ENCODE data around the gene EVI2A.
"Not testable (repeated sequence)": the region's sequence is repeated elsewhere in the genome, so short reads cannot be mapped to it uniquely, and the experiment has no call there.

The EVI2A gene, protein sequence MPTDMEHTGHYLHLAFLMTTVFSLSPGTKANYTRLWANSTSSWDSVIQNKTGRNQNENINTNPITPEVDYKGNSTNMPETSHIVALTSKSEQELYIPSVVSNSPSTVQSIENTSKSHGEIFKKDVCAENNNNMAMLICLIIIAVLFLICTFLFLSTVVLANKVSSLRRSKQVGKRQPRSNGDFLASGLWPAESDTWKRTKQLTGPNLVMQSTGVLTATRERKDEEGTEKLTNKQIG

DNA sequence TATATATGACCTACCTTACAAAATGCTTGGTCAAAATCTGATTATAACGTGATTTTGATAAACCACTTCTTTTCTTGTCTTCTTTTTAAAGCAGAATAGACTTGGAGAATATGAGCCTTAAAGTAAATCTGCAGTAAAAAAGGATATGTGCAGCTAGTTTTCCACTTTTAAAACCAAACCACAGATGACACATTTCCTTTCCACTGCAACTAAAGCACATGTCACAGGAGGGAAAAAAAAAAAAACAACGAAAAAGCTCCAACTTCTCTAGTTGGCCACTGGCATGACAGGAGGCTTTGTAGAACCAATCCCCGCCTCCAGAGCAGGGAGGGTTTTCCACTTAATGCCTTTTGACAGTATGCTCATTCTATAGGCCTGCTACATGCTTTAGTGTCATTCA lies at the start of gene EVI2A:
TSS of gene EVI2A (minus strand) at position 142 of the 400 bp plus-strand sequence. CDS start 2,609 bp downstream, outside the sequence.
- DNase-seq = no peak

DNA sequence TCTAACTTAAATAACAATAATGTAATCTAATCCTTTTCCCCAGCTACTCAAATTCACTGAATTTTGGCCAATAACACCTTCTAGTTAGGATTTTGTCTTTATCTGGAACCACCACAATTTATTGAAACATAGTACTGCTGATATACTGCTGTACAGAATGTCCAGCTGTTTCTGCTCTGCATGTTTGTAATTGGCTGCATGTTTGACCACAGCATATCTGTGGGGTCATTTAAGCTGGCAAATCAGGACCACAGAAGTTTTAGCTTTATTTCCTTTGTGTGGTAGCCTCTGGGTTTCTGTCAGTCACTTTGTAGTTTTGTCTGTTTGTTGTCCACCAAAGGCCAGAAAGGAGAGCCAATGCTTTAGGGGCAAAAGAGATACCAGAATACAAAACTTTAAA lies 47.8 kb upstream of the EVI2A start:
- DNase-seq = no peak

DNA sequence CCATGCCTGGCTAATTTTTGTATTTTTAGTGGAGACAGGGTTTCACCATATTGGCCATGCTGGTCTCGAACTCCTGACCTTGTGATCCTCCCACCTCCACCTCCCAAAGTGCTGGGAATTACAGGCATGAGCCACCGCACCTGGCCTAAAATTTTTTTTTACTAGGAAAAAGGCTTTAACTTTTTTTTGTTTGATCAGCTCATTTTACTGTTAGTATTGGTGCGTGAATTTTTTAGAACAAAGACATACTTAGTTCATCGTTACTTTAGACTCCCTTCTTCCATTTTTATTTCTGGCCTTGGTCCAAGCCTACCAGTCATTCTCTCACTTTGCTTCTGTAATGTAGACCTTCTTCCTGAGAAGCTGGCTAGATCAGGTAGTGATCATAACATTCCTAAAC lies 44.7 kb upstream of the EVI2A start:
- no peak for DNase-seq

DNA sequence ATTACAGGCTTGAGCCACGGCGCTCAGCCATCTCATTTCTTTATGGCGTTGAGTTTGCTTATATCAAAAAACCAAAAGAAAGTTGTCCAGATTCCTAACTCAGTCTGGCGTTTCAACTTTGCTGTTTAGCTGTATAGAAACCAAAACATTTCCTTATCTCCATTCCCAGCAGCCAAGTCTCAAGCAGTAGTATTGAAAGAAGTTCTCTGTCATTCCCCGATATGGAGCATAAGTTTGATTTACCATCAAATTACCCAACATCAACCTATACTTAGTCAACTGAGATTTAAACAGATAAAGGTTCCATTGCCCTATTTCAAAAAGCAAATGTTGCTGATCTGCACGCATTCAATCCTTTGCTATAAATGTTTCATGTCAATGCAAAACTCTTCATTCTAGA lies 42.6 kb upstream of the EVI2A start:
- no peak for DNase-seq

DNA sequence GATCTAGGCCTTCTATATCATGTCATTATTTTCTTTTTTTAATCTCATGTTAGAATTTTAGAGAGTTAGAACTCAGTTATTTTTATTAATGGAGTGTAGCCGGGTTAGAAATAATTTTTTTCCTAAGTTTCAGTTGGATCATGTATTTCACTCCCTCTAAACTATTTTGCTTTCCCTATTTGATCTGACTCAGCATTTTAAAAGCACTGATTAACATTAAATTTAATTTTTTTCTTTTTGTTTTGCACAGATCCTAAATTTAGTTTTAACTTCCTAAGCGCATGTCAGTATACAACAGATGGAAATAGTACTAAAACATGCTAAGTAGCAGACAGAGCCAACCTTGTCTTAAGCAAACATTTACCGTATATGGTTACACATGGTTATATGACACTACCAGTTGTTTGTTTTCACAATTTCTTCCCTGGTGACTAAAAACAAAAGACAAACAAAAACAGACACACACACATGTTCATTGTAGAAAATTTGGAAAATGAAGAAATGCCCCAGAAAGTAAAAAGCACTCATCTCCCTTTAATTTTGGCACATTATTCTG lies 36.5 kb upstream of the EVI2A start:
- no peak for DNase-seq

DNA sequence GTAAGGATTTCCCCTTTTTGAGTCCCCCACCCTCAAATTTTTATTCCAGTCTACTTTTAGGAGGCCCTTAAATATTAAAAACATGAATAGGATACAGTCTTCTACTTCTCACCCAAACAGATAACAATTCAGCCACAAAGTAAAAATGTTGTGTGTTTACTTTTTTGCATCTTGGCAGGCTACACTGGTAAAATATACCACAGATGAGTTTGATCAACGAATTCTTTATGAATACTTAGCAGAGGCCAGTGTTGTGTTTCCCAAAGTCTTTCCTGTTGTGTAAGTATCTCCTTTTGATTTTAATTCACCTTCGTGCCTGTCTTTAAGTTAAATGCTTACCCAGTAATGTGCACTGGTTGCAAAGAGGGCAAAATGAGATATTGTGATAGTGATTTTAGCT lies 35.7 kb upstream of the EVI2A start:
- no peak for DNase-seq

DNA sequence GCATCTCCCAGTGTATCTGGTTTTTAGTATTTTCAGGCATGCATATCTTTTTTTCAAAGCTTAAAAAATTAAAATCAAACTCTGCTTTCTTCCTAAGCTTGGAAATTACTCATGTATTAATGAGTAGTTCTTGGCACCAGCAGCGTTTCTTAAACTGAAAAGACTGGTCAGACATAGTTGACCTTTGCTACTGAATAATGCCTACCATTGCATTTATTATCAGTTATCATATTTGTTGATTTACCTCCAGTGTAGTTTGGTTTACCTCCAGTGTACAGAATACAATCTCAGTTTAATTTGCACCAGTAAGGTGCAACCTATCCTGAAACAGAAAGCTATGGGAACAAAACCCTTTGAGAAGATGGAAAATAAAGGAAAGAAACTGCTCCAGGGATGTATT lies 34.5 kb upstream of the EVI2A start:
- no peak for DNase-seq

DNA sequence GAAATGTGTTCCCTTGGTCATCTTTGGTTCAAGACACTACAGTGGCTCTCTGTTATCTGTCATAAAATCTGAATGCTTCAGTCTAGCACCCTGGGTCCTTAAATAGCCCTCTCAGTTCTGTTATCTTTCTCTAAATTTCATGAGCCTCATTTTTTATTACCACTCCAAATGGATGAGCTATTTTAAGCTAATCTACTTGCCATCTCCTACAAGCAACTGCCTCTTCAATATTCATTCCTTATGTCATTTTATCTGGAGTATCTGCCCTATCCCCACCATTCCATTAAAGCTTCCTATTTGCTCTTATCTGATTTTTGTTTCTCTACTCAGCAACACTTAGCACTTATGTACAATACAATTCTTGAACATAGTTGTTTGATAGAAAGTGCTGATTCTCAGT lies 28.0 kb upstream of the EVI2A start:
- no peak for DNase-seq

DNA sequence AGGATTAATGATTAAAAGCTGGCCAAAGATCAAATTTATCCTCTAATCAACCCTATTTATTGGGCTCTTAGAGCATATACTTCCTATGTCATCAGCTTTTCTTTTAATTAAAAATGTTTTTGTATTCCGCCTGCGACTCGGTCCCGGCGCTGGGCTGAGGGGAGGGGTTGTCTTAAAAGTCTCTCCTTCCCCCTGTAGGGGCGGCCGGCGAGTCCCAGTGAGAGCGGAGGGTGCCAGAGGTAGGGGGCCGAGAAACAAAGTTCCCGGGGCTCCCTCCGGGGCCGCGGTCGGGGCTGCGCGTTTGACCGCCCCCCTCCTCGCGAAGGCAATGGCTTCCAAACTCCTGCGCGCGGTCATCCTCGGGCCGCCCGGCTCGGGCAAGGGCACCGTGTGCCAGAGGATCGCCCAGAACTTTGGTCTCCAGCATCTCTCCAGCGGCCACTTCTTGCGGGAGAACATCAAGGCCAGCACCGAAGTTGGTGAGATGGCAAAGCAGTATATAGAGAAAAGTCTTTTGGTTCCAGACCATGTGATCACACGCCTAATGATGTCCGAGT lies 23.8 kb upstream of the EVI2A start:
- DNase-seq = not testable (repeated sequence)

DNA sequence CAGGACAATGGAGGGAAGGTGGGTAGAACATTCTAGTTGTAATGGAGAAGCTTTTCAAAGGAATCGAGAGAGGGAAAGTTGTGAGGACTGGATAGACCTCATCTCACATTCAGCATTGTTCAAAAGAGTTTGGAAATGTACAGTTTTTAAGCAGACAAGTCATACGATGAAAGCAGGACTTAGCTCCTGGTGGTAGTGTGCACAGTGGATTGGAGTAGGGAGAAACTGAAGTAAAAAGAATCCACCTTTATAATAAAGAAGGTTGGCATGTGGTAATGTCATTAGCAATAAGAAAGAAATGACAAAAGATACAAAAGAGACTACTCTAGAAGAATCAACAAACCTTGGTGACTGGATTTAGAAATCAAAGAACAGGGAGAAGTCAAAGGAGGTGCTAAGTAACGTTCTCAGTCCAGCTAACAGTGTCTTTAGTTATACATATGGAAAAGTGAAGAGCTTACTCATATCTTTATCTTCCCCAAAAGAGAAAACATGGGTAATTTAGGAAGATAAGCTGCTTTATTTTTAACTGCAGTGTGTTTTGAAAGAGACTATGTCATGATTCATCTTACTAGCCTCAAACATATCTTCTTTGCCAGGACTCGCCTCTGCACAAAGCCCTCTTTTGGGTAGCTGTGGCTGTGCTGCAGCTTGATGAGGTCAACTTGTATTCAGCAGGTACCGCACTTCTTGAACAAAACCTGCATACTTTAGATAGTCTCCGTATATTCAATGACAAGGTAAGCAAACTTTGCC lies 18.7 kb upstream of the EVI2A start:
- DNase-seq = no peak

DNA sequence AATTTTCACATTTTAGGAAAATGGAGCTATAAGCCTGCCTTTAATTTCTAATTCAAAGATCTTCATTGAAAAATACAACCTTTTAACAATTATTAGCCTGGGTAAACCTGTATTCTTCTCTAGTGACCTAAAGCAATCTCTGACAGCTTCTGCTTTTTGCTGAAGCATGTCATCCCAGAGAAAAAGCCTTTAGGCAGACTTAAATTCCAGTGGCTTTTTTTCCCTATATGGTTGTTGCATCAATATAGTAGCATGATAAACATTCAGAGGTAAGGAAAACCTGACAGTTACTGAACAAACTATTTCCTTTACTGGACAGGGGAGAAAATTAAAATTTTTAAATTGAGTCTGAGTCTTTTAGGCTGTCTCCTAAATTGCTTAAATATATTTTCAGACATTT lies 7.8 kb upstream of the EVI2A start:
- no peak for DNase-seq

DNA sequence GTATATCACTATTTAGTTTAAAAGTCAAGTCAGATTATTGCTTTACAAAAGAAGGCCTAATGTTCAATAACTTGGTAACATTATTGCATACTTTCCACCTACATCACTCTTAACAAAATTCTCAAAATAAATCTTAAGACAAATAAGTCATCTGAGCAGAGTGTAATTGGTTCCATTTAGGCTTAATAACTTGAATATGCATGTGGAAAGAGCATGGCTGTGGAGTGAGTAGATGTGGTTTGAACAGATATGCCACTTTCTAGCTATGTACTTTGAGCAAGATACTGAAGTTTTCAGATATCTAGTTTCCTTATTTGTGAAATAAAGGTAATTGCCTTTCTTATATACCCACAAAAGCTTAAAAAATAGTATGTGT lies 6.7 kb upstream of the EVI2A start:
- DNase-seq = no peak

DNA sequence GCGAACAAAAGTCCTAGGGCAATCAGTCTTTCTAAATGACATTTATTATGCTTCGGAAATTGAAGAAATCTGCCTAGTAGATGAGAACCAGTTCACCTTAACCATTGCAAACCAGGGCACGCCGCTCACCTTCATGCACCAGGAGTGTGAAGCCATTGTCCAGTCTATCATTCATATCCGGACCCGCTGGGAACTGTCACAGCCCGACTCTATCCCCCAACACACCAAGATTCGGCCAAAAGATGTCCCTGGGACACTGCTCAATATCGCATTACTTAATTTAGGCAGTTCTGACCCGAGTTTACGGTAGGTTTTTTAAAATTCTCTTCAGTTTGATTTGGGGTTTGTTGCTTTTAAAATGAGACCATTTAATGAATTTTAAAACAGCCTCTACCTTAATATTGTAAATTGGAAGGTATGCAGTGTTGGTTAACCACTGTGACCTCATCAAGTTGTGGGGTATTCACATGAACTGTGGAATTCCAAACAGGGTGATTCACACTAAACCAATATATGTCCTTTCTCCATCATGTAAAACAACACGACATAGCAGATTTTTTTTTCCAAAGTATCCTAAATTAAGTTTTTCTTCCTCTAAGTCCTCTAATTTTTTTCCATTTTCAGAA lies 6.2 kb upstream of the EVI2A start:
- no peak for DNase-seq

DNA sequence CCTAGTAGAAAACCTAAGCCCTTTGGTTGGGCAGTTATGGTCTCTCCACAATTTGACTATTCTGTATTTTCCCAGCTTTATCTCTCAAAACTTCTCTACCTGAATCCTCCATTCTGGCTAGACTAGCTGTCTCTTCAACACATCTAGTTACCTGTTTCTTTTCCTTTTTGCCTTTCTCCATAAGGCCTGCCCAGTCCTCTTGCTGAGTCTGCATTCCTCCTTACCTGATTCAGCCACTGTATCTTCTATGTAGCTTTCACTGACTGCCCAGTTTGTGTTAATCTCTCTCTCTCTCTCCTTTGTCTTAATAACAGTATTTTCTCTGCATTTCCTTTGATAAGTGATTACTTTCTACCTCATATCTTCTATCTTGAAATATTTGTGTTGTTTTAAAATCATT lies 2.1 kb upstream of the EVI2A start:
- no peak for DNase-seq

DNA sequence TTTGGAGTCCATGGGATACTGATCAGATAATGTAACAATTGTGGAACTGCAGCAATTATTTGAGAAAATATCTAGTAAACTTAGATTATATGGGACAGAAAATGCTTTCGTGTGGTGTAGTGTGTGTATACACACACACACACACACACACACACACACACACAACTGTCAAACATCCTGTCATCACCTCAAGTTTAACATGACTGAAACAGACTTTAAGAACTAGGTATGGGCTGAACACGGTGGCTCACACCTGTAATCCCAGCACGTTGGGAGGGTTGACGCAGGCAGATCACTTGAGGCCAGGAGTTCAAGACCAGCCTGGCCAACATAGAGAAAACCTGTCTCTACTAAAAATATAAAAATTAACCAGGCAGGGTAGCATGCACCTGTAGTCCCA lies 544 bp upstream of the EVI2A start:
- DNase-seq = no peak

DNA sequence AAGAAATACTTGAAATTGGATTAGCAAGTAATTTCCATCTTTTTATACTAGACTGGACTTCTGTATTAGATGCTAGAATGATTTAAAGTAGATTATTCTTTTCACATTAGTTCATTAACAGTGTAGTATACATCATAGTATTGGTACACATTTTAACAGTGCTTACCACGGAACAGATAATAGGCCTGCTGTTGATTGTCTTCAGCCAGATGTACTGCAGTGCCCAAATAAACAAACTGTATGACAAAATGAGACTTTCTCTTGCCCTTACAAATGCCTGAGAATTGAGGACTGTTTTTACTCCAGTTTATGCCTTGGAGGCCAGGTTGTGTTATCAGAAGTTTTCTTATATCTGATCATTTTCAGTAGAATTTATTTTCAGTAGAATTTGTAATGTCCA lies 631 bp downstream of the EVI2A start:
- no peak for DNase-seq

DNA sequence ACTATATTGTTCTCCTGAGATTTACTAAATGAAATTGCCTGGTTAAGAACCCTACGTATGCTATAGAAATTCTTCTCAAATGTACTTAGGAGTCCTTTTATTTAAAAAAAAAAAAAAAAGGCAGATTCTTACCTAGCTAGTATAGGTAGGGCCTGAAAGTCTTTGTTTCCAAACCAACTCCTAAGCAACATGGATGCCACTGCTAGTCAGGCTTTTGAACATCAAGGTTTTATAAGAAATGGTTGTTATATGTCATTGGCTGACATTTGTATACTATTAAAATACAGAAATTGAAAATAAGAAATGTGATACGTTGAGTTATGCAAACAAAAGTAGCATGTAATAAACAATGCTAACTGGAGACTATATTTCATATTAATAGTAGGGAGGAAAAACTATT lies 1.2 kb downstream of the EVI2A start:
- no peak for DNase-seq

DNA sequence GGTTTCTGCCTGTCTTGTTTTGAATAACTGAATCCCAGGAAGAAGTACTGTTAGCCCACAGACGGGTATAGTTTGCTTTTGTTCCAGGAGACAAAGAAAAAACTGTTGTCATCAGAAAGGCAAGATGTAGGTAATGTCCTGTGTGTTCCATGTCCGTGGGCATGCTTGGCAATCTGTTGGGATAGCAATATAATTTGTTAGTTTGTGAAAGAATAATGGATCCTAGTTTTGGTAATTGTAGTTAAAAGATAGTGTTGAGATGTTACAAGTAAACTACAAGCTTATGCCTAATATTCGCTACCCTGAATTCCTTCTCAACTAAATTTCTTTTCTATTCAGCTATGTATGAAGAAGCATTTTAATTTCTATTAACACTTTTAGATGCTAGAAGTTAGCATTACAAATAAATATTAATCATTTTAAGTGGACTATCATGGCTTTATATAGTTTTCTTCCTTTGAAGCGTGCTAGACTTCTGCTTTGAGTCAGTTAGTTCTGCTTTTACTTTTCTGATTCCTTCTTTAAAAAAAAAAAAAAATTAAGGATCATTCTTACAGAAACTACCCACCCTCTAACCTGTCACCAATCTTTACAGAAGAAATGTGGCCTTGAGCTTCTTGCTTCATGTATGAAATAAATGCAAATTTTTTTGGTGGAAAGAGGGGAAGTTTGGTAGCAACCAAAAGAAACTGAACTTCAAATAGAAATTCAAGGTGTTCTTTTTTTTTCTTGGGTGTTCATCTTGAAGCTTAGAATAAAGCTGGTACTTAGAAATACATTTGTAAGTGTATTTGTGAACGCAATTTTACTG lies 2.4 kb downstream of the EVI2A start:
- no peak for DNase-seq

DNA sequence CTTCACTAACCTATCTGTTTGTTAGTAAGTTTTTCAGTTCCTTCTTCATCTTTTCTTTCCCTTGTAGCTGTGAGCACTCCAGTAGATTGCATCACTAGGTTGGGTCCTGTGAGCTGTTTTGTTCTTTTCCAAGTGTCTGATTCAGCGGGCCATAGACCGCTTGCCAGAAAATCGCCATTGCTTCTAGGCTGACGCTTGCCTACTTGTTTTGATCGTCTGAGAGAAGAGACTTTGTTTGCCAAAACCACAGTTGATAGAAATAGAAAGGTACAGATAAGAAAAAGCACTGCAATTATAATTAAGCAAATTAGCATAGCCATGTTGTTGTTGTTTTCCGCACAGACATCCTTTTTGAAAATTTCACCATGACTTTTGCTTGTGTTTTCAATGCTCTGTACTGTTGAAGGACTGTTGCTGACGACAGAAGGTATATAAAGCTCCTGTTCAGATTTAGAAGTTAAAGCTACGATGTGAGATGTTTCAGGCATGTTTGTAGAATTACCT lies 3.1 kb downstream of the EVI2A start:
- DNase-seq = no peak

DNA sequence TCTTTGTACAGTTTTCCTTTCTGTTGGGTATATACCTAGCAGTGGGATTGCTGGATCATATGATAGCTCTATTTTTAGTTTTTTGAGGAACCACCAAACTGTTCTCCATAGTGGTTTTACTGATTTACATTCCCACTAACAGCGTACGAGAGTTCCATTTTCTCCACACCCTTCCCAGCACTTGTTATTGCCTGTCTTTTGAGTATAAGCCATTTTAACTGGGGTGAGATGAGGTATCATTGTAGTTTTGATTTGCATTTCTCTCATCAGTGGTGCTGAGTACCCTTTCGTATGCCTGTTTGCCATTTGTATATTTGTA lies 6.7 kb downstream of the EVI2A start:
- no peak for DNase-seq

DNA sequence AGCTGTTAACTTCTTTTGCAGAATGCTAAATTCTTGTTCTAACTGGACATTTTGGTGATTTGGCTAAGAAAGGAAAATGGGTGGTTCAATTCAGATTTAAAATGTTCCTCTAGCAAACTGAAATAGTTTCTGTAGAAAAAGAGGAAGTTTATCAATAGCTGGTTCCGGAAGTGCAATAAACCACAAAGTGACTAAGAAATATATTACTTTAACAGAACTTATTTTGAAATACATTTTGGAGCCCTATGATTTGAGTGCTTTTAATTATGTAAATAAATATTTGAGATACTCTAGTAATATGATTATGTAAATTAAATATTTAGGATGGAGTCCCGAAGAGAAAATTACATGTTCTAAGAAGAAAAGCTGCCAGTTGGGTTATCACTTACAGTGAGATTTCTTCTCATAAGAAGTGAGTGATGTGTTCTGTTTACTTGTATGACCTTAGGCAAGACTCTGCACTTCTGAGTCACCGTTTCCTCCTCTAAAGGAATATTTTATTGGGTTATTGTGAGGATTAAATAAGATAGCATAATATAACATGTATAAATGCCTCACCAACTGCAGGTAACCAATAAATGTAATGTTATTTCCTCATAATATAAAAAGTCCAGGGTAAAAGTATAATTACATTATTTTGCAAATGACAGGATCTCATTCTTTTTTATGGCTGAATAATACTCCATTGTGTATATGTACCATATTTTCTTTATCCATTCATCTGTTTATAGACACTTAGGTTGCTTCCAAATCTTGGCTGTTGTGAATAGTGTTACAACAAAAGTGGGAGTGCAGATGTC lies 7.2 kb downstream of the EVI2A start, which contains the start of gene EVI2B:
TSS of gene EVI2B (minus strand) at position 73 of the 800 bp plus-strand sequence. CDS start 8,445 bp downstream, outside the sequence.
- DNase-seq = no peak

DNA sequence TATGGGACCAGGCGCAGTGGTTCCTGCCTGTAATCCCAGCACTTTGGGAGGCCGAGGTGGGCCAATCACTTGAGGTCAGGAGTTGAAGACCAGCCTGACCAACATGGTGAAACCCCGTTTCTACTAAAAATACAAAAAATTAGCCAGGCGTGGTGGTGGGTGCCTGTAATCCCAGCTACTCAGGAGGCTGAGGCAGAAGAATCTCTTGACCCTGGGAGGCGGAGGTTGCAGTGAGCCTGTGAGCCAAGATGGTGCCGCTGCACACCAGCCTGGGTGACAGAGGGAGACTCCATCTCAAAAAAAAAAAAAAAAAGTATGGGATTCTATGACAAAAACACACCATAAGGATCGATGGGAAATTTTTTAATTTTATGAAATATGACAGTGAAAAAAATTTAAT lies 9.2 kb downstream of the EVI2A start:
- not testable (repeated sequence) for DNase-seq

All from NCI-H1694 (cell line).